GM12892 (cell line): Measurements from ENCODE around the gene RBM43.

Experiments used
- DNase-seq: peaks from one replicate; pipeline ENCODE4 v3.0.0; 2011; ENCODE audit not compliant: insufficient read length
- FAIRE-seq: peaks from 2 replicates; lab custom pipeline; 2011; peaks lifted over from hg19 to GRCh38; lab: Jason Lieb, UNC
- POLR2A ChIP-seq: IDR thresholded peaks from 2 replicates; pipeline ENCODE4 v1.6.1; 2011; ENCODE audit warnings: low read depth, low read length, control low read depth
- POLR2AphosphoS5 ChIP-seq: IDR thresholded peaks from 2 replicates; pipeline ENCODE4 v1.6.1; 2011; ENCODE audit warnings: low read depth, low read length, control low read depth
- TAF1 ChIP-seq: IDR thresholded peaks from 2 replicates; pipeline ENCODE4 v1.6.1; 2011; ENCODE audit warnings: low read depth, mild to moderate bottlenecking, control low read depth, low read length, borderline replicate concordance

RBM43 gene

DNA sequence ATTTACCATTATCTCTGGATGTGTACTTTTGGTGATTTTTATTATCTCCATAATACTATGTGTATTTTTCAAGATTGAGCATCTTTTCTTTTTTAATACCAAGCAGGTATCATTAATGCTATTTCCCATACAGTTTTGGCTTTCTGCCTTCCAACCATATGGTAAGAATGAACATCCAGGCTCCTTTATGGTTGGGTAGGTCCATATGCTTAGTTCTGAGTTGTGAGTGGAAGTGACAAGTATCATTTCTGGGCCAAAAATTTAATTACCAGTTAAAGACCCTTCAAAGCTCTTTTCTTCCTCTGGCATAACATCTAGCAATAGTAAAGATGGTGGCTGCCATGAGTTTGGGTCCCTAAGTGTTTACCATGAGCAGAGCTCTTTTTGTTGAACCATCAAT lies 4.3 kb upstream of the RBM43 start:
- TF ChIP-seq TAF1 (no peak), POLR2A (no peak), POLR2AphosphoS5 (no peak)
- FAIRE-seq = no peak
- DNase-seq = no peak

- DNase-seq (no peak), FAIRE-seq (no peak)
- TF ChIP-seq POLR2AphosphoS5 (no peak), POLR2A (no peak), TAF1 (no peak)
Observed at GRCh38 chr2:151264157-151264825, 2.6 kb upstream of the RBM43 start.

DNA sequence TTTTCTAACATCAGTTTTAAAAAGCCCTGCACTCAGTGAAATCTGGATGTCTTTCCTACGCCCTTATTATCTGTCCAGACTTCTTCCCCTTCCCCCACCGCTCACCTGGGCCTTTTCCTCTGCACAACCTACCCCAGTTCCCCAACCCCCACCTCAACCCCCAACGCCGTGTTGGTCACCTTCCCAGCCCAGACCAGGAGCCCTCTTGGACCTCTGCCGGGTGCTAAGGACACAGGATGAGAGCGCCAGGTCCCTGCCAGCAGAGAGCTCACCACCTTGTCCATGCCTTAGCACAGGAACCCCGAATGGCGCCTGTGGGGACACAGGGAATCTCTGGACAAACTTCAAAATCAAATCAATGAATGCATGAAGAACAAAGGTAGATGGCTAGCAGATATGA lies 966 bp upstream of the RBM43 start:
- no peak for TF ChIP-seq POLR2AphosphoS5
- TF ChIP-seq POLR2A = no peak
- TF ChIP-seq TAF1 = no peak
- DNase-seq = no peak
- FAIRE-seq = no peak

- FAIRE-seq = no peak
Observed at GRCh38 chr2:151261977-151262291, 271 bp upstream of the RBM43 start.

GRCh38 chr2:151260573-151261230 lies 961 bp downstream of the RBM43 start:
- no peak for TF ChIP-seq POLR2A
- DNase-seq (no peak), FAIRE-seq (no peak)

More at GRCh38 chr2:151261977-151262291, 271 bp upstream of the RBM43 start:
- DNase-seq = no peak
- TF ChIP-seq POLR2A = no peak
- TF ChIP-seq POLR2AphosphoS5 = no peak; the same call in 1 of the 2 replicates
- TF ChIP-seq TAF1 = no peak

- DNase-seq (no peak), FAIRE-seq (no peak)
Observed at GRCh38 chr2:151258121-151258520, 3.5 kb downstream of the RBM43 start.

GRCh38 chr2:151252646-151253045 lies 9.0 kb downstream of the RBM43 start:
- no peak for TF ChIP-seq POLR2A
- no peak for TF ChIP-seq POLR2AphosphoS5
- no peak for TF ChIP-seq TAF1
- FAIRE-seq (no peak), DNase-seq (no peak)

More at GRCh38 chr2:151258121-151258520, 3.5 kb downstream of the RBM43 start:
- TF ChIP-seq POLR2A (no peak), POLR2AphosphoS5 (no peak), TAF1 (no peak)

DNA sequence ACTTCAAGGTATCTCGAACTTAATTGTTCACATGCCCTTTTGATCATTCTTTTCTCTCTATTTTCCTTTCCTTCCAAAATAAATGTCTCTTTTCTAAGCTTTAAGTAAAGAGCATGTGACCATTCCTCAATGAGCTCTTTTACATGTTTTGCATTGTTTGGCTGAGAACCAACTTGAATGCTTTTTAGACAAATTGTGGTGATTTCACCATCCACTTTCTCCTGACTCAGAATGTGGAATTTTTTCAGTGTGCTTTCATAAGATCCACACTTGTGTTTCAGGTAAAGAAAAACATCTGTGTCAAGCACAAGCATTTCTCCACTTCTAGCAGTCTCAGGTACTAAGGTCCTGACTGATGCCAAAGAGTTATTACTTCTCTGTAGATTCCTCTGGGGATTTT lies 10.7 kb downstream of the RBM43 start:
- FAIRE-seq (no peak), DNase-seq (no peak)
- TF ChIP-seq POLR2AphosphoS5 (no peak), POLR2A (no peak), TAF1 (no peak)

GRCh38 chr2:151247432-151247831 lies 14.2 kb downstream of the RBM43 start:
- TF ChIP-seq TAF1 (no peak), POLR2AphosphoS5 (no peak), POLR2A (no peak)
- FAIRE-seq (no peak), DNase-seq (no peak)

DNA sequence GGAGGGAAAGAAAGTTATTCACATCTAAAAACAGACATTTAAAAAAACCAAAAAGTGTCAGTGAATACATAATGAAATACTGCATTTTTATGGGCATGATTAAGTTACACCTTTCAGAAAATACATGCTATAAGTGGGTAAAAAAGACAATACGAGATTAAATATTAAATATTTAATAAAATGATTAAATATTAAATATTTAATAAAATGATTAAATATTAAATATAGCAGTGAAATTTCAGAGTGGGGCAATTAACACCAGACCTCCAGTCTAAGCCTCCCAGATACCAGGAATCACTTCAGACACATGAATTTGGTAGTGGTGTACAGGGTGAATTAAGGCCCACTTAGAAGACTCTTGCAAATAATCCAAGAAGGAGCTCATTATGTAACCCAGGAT lies 15.5 kb downstream of the RBM43 start:
- DNase-seq = no peak
- TF ChIP-seq POLR2AphosphoS5 = no peak
- no peak for TF ChIP-seq TAF1
- TF ChIP-seq POLR2A = no peak
- FAIRE-seq = no peak

DNA sequence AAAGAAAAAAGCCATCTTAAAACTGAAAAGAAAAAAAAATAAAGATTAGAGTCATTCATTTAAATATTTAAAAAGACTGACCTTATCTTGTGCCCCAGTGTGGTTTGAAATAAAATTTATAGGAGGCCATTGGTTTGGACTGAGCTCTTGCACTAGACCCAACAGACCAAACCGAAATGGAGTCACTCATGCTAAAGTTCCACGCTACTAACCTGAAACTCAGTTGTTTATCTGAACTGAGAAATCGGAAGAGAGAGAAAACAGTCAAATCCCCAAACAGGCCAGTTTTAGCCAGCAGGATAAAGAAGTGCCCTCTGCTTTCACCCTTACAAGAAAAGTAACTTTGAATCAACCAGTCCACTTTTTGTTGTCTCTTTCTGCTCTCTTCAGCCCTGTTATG lies 18.2 kb downstream of the RBM43 start:
- TF ChIP-seq POLR2A = no peak
- no peak for DNase-seq
- FAIRE-seq = no peak

DNA sequence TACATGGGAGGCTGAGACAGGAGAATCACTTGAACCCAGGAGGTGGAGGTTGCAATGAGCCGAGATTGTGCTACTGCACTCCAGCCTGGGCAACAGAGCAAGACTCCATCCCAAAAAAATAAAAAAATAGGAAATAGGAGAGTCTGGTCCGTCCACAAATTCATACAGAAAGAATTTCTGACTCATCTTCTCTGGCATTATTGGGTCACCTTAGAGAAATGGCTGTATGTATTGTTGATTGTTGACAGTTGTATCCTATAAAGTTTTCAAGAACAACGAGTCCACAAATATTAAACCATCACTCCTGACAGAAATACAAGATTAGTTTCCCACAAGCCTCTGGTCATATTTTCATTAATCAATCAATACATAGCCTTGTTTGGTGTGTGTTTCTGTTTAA lies 20.4 kb downstream of the RBM43 start:
- no peak for TF ChIP-seq POLR2AphosphoS5
- no peak for TF ChIP-seq POLR2A
- no peak for TF ChIP-seq TAF1
- no peak for FAIRE-seq
- no peak for DNase-seq
